OCI-LY7 (cell line): Measurements from ENCODE around the gene FTO. TPM values are rescaled to one million over a fixed set of nuclear protein-coding genes. Genes with fewer than 3 reads are reported as not detected.

Experiments
- BruUV-seq: library from RNA; stranded (reverse); fragments of 400-500 nt; replicated peaks from 2 replicates; lab custom pipeline; 2021; lab: Mats Ljungman, UMichigan
- CTCF ChIA-PET: fragments of 300-600 bp; sonication (Branson Sonifier 250); formaldehyde crosslinking; loops from one replicate; lab custom pipeline; 2022; ENCODE audit warnings: antibody characterized with exemption; ENCODE audit not compliant: unreplicated experiment; lab: Charles Lee
- POLR2A ChIA-PET: fragments of 300-600 bp; sonication (Branson Sonifier 250); formaldehyde crosslinking; loops from one replicate; lab custom pipeline; 2022; ENCODE audit warnings: antibody characterized with exemption; lab: Charles Lee
- DNase-seq: peaks from one replicate; pipeline ENCODE4 v3.0.0-alpha.2; 2015; ENCODE audit warnings: low spot score
- H2AFZ ChIP-seq: fragments of 200-600 bp; sonication (generic), shearing (Covaris generic); 2 replicates; pipeline ENCODE4 v1.6.1; 2014; ENCODE audit warnings: mild to moderate bottlenecking, antibody characterized with exemption, low read length, moderate library complexity
- H3K27ac ChIP-seq: fragments of 200-600 bp; sonication (generic); 2 replicates; pipeline ENCODE4 v1.5.1; 2014; ENCODE audit warnings: mixed run types, low read depth, mild to moderate bottlenecking, moderate library complexity, low read length, inconsistent platforms; ENCODE audit not compliant: poor library complexity, severe bottlenecking
- H3K36me3 ChIP-seq: fragments of 200-600 bp; sonication (generic); 2 replicates; pipeline ENCODE4 v1.6.1; 2014; ENCODE audit warnings: mild to moderate bottlenecking, antibody characterized with exemption, low read length, moderate library complexity, mixed read lengths; ENCODE audit not compliant: insufficient read depth
- H3K4me1 ChIP-seq: fragments of 200-600 bp; sonication (generic); 2 replicates; pipeline ENCODE4 v1.5.1; 2014; ENCODE audit warnings: mild to moderate bottlenecking, low read length; ENCODE audit not compliant: insufficient read depth, poor library complexity, severe bottlenecking
- H3K4me2 ChIP-seq: fragments of 200-600 bp; sonication (generic); 2 replicates; pipeline ENCODE4 v1.6.1; 2014; ENCODE audit warnings: mild to moderate bottlenecking, low read length
- H3K4me3 ChIP-seq: fragments of 200-600 bp; sonication (generic); 2 replicates; pipeline ENCODE4 v1.5.1; 2014; ENCODE audit warnings: mild to moderate bottlenecking, low read depth, low read length; ENCODE audit not compliant: poor library complexity, severe bottlenecking
- H3K79me2 ChIP-seq: fragments of 200-600 bp; sonication (generic); 2 replicates; pipeline ENCODE4 v1.6.1; 2016; ENCODE audit warnings: low read depth, mild to moderate bottlenecking, low read length, moderate library complexity, mixed read lengths; ENCODE audit not compliant: insufficient read depth
- H3K9me2 ChIP-seq: fragments of 200-600 bp; sonication (generic); 2 replicates; pipeline ENCODE4 v1.6.1; 2016; ENCODE audit warnings: mild to moderate bottlenecking, low read length, mixed read lengths; ENCODE audit not compliant: insufficient read depth
- H3K9me3 ChIP-seq: fragments of 200-600 bp; sonication (generic); 2 replicates; pipeline ENCODE4 v1.6.1; 2014; ENCODE audit warnings: mild to moderate bottlenecking, mixed run types, low read length, mixed read lengths
- H4K20me1 ChIP-seq: fragments of 200-600 bp; sonication (generic); 2 replicates; pipeline ENCODE4 v1.6.1; 2014; ENCODE audit warnings: mild to moderate bottlenecking, antibody characterized with exemption, low read length, moderate library complexity, mixed read lengths; ENCODE audit not compliant: insufficient read depth
- EZH2phosphoT487 ChIP-seq: fragments of 200-600 bp; sonication (generic); IDR thresholded peaks from 2 replicates; pipeline ENCODE4 v1.6.1; 2018; ENCODE audit warnings: low read depth, borderline replicate concordance, mild to moderate bottlenecking, mixed run types, antibody characterized with exemption, low read length, moderate library complexity, mixed read lengths
- intact Hi-C: fragments of 100-400 bp; cut with micrococcal nuclease; formaldehyde crosslinking; loops from one replicate; pipeline ENCODE4 v1.10.0; 2022; ENCODE audit not compliant: unreplicated experiment
- total RNA-seq, 2 experiments: library from RNA; depleted of rRNA in 1 of 2; stranded (reverse); fragments of >200 nt in 1 of 2; shearing (Covaris generic) in 1 of 2; gene quantifications; 2 replicates each; pipeline ENCODE4 v1.2.3, GENCODE V29; 2014 to 2022
- TF ChIP-seq, protein P1 (sequence below): fragments of 200-600 bp; sonication (generic); conservative IDR thresholded peaks from 2 replicates; pipeline ENCODE4 v1.5.1; 2014; ENCODE audit warnings: mild to moderate bottlenecking, antibody characterized with exemption, low read length, moderate library complexity, mixed read lengths

The FTO gene
- total RNA-seq, 2 experiments from 2014 or later, result 57.1 to 68.0 TPM

DNA sequence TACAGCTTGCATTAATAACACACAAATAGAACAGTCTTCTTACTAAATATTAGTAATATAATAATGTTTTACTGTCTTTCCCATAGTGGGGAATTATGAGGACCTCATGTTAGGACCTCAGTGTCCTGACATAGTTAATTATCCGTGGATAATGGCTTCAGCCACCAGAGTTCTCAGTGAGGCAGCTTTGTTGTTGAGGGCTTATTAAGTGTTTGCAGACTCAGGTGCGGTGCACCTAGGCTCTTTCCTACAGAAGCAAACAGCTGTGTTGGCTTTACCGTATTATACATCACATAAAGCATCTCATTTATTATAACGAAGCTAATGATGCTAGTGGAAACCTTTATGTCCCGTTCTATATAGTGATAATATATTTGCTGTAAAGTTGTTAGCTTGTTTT is 246.7 kb downstream of the FTO start:
- ChIA-PET POLR2A (interaction anchor here (0.6 to 1.2 kb wide), 7 partner anchors 10 to 1002 kb away, joined by 3 to 4 read pairs (median 3); no protein-coding TSS in a partner anchor), CTCF (no interaction called here)
- H3K36me3 ChIP-seq, result no peaks in the 10 kb centered on the region
- no peaks in the 10 kb centered on the region for H4K20me1 ChIP-seq
- no peak overlapping the region for H2AFZ ChIP-seq
- no TSS peak for BruUV-seq
- H3K27ac ChIP-seq, result no peak overlapping the region
- H3K4me3 ChIP-seq, result no peak overlapping the region
- no peak for DNase-seq
- intact Hi-C loops, result no loop called here
- H3K4me2 ChIP-seq, result no peak overlapping the region
- TF ChIP-seq, protein P1, sequence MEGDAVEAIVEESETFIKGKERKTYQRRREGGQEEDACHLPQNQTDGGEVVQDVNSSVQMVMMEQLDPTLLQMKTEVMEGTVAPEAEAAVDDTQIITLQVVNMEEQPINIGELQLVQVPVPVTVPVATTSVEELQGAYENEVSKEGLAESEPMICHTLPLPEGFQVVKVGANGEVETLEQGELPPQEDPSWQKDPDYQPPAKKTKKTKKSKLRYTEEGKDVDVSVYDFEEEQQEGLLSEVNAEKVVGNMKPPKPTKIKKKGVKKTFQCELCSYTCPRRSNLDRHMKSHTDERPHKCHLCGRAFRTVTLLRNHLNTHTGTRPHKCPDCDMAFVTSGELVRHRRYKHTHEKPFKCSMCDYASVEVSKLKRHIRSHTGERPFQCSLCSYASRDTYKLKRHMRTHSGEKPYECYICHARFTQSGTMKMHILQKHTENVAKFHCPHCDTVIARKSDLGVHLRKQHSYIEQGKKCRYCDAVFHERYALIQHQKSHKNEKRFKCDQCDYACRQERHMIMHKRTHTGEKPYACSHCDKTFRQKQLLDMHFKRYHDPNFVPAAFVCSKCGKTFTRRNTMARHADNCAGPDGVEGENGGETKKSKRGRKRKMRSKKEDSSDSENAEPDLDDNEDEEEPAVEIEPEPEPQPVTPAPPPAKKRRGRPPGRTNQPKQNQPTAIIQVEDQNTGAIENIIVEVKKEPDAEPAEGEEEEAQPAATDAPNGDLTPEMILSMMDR, result no peak
- no peak for TF ChIP-seq EZH2phosphoT487
- H3K4me1 ChIP-seq, result no peaks in the 10 kb centered on the region
- H3K9me3 ChIP-seq, result no peaks in the 10 kb centered on the region
- H3K79me2 ChIP-seq, result no peaks in the 10 kb centered on the region
- H3K9me2 ChIP-seq, result no peaks in the 10 kb centered on the region

DNA sequence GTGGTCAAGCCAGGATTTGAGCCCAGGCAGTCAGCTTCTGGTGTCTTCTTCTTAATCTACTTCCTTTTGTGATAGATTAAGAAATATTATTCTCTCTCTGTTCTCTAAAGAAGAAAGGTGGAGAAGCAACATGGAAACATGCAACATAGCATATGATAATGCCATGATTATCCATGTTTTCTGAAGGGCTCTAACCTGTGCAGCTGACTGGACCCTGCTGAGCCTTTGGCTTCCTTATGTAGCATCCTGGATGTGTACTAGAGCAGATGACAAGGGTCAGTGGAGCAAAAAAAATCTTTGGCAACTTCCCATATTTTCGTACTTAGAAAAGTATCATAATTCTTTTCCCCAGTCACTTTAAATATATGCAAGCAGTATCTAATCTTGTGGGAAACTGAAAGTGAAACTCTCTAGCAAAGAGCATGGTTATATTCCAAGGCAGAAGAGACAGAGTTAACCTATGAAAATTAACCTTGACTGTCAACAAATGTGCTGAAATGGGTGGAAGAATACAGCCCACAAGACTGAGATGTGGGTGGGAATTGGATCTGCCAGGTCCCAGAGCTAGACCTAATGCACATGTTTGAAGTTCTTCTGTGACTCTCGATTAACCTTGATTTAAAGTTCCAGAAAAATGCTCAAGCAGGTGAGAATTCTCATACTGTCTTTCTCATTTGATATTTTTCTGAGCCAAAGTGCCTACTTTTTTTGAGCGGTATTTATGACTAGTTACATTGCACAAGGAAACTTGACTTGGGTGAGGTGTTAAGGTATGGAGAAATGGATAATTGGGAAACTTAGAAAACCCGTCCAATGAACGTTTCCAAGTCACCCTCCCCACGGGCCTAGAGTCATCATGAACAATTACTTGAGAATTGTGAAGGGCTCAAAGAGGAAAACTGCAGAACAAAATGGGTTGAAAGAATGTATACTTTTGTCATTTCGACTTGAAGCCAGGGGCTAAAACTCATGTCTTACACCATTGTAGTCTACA is 248.6 kb downstream of the FTO start:
- BruUV-seq, result no TSS peak
- Histone ChIP-seq H3K36me3 (no peaks in the 10 kb centered on the region), H3K4me2 (no peak overlapping the region; the same call in 1 of the 2 replicates), H2AFZ (no peak overlapping the region), H4K20me1 (no peaks in the 10 kb centered on the region), H3K9me3 (no peaks in the 10 kb centered on the region), H3K9me2 (no peaks in the 10 kb centered on the region), H3K4me3 (no peak overlapping the region), H3K4me1 (no peaks in the 10 kb centered on the region), H3K27ac (no peak overlapping the region), H3K79me2 (no peaks in the 10 kb centered on the region)
- TF ChIP-seq, protein P1, result no peak
- no peak for TF ChIP-seq EZH2phosphoT487
- ChIA-PET POLR2A (no interaction called here), CTCF (no interaction called here)
- DNase-seq, result peak; percentile 2
- intact Hi-C loops, result no loop called here

DNA sequence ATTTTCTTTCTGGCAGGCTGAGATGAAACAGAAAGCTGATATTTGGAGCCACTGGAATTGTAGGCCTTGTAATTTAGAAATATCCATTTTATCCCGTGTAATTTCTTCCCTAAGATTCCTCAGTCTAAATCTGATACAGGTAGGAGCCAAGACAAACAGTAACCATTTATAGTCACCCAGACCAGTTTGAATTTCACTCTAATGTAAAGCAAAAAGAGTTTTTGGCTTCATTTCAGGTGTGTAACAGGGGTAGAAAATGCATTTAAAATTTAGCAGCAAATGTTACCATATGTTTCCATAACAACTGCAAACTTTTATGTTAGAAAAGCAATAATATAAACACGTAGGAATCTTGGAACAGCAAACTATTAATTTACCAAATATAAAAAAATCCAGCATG is 249.4 kb downstream of the FTO start:
- no peaks in the 10 kb centered on the region for H4K20me1 ChIP-seq
- no peak for TF ChIP-seq EZH2phosphoT487
- TF ChIP-seq, protein P1, result no peak
- no peak overlapping the region for H3K4me3 ChIP-seq
- no peak overlapping the region for H3K27ac ChIP-seq
- H3K36me3 ChIP-seq, result no peaks in the 10 kb centered on the region
- no peaks in the 10 kb centered on the region for H3K9me3 ChIP-seq
- H2AFZ ChIP-seq, result no peak overlapping the region
- intact Hi-C loops, result no loop called here
- DNase-seq, result no peak
- no peak overlapping the region for H3K4me2 ChIP-seq
- no TSS peak for BruUV-seq
- ChIA-PET POLR2A (interaction anchor here (0.6 kb wide), 1 partner anchor 12 kb away, joined by 3 read pairs; no protein-coding TSS in a partner anchor), CTCF (no interaction called here)
- no peaks in the 10 kb centered on the region for H3K79me2 ChIP-seq
- no peaks in the 10 kb centered on the region for H3K4me1 ChIP-seq
- H3K9me2 ChIP-seq, result no peaks in the 10 kb centered on the region
